Peyer's patch (tissue), 4 donors: ENCODE data around the gene FAM227A. TPM values are rescaled to one million over a fixed set of nuclear protein-coding genes. Genes with fewer than 3 reads are reported as not detected.
A peak's percentile ranks its signal among the peaks of the same experiment; 100 is the strongest.
"Not testable (repeated sequence)": the region's sequence is repeated elsewhere in the genome, so short reads cannot be mapped to it uniquely, and the experiment has no call there.

Source experiments
- DNase-seq, 3 donors: peaks; one replicate each; pipeline ENCODE4 v3.0.0-alpha.2; 2017 to 2019
- H3K27ac ChIP-seq, 4 donors: fragments of 200-600 bp; sonication (generic); one replicate each; pipeline ENCODE4 v1.5.1; 2016 to 2019
- H3K27me3 ChIP-seq, 2 donors: fragments of 200-600 bp; sonication (generic); one replicate each; pipeline ENCODE4 v1.5.1; 2019
- H3K36me3 ChIP-seq, 3 donors: fragments of 200-600 bp; sonication (generic); one replicate each; pipeline ENCODE4 v1.5.1; 2016 to 2019
- H3K4me1 ChIP-seq, 4 donors: fragments of 200-600 bp; sonication (generic); one replicate each; pipeline ENCODE4 v1.5.1; 2016 to 2019
- H3K4me3 ChIP-seq, 4 donors: fragments of 200-600 bp; sonication (generic); 1 replicate in 3 of 4; 2 replicates in 1 of 4; pipeline ENCODE4 v1.5.1; 2016 to 2019; ENCODE audit warnings: mild to moderate bottlenecking in 1 of 4
- H3K9me3 ChIP-seq, 4 donors: fragments of 200-600 bp; sonication (generic); one replicate each; pipeline ENCODE4 v1.5.1; 2016 to 2019; ENCODE audit warnings: mild to moderate bottlenecking in 1 of 4
- POLR2A ChIP-seq, 2 donors: fragments of 450-650 bp; IDR thresholded peaks; one replicate each; pipeline ENCODE4 v1.5.1; 2017; ENCODE audit warnings: antibody characterized with exemption in 2 of 2, mild to moderate bottlenecking in 2 of 2, moderate library complexity in 2 of 2
- total RNA-seq, 4 donors: library from RNA; depleted of rRNA; stranded (reverse); fragments of >200 nt; gene quantifications; one replicate each; pipeline ENCODE4 v1.1.0, GENCODE V29; 2016
- TF ChIP-seq, protein P1 (sequence below), 6 experiments: fragments of 450-650 bp in 4 of 6; fragments of 200-600 bp in 2 of 6; sonication (generic) in 1 of 6; IDR thresholded peaks; one replicate each; pipeline ENCODE4 v1.5.1; 2017 to 2019; ENCODE audit warnings: antibody characterized with exemption in 6 of 6, mild to moderate bottlenecking in 3 of 6, moderate library complexity in 1 of 6

Gene FAM227A
- total RNA-seq, 4 donors from 2014 or later, result 2.6 to 18.2 TPM; not detected in 2

DNA sequence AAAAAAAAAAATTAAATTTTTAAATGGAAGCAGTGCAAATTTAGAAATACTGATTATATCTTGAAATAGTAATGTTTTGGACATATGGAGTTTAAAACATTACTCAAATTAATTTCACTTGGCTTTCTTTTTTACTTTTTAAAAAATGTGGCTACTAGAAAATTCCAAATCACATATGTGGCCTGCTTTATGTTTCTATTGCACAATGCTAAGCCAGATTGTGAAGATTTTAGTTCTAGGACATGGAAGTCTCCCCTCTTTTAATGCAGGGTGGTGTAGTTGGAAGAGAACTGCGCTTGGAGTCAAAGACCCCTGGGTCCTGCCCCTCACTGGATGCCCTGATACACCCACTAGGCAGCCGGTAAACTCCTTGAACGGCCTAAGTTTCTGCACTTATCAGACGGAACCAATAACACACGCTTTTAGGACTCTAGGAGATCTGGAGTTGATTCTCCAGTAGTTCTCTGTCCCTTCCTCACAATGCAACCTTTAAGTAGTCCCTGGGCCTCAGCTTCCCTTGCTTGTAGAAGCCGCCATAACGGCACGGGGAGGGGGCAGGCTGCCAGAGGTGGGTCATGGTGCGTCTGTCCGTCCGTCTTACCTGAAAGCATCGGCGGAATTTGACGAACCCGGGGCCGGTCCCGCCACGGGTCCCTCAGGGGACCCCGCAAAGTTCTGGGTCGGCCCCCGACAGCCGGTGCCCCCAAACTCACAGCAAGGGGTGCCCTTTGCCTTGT is 505 bp downstream of the FAM227A start:
- TF ChIP-seq, protein P1, sequence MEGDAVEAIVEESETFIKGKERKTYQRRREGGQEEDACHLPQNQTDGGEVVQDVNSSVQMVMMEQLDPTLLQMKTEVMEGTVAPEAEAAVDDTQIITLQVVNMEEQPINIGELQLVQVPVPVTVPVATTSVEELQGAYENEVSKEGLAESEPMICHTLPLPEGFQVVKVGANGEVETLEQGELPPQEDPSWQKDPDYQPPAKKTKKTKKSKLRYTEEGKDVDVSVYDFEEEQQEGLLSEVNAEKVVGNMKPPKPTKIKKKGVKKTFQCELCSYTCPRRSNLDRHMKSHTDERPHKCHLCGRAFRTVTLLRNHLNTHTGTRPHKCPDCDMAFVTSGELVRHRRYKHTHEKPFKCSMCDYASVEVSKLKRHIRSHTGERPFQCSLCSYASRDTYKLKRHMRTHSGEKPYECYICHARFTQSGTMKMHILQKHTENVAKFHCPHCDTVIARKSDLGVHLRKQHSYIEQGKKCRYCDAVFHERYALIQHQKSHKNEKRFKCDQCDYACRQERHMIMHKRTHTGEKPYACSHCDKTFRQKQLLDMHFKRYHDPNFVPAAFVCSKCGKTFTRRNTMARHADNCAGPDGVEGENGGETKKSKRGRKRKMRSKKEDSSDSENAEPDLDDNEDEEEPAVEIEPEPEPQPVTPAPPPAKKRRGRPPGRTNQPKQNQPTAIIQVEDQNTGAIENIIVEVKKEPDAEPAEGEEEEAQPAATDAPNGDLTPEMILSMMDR (IDR thresholded peaks at IDR 0.05), result no peak
- TF ChIP-seq POLR2A (IDR thresholded peaks at IDR 0.05), result no peak
- peaks cover 0 to 12% (median 5%) of the 10 kb centered on the region in 4 donors for H3K4me1 ChIP-seq
- H3K4me3 ChIP-seq, result peak overlapping the region; percentile 65 to 89 (median 76)
- no peaks in the 10 kb centered on the region for H3K27me3 ChIP-seq
- H3K36me3 ChIP-seq, result no peaks in the 10 kb centered on the region
- no peaks in the 10 kb centered on the region for H3K9me3 ChIP-seq
- DNase-seq, result no peak
- H3K27ac ChIP-seq, result peak overlapping the region in 3 of 4 donors; percentile 77 to 86 (median 80)

DNA sequence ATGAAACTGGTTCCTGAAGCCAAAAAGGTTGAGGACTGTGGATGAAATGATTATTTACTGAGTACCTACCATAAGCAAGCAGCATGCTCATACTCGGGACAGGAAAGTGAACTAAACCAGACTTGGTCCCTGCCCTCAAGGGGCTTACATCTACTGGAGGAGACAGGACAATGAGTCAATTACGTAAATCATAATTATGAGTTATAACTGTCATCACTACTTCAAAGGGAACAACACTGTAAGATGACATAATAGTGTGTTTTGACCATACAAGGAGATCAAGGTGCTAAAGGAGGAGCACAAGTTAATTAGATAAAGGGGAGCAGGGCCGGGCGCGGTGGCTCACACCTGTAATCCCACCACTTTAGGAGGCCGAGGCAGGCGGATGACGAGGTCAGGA is 2.5 kb downstream of the FAM227A start:
- H3K36me3 ChIP-seq, result no peaks in the 10 kb centered on the region
- TF ChIP-seq, protein P1 (IDR thresholded peaks at IDR 0.05), result no peak
- TF ChIP-seq POLR2A (IDR thresholded peaks at IDR 0.05), result no peak

DNA sequence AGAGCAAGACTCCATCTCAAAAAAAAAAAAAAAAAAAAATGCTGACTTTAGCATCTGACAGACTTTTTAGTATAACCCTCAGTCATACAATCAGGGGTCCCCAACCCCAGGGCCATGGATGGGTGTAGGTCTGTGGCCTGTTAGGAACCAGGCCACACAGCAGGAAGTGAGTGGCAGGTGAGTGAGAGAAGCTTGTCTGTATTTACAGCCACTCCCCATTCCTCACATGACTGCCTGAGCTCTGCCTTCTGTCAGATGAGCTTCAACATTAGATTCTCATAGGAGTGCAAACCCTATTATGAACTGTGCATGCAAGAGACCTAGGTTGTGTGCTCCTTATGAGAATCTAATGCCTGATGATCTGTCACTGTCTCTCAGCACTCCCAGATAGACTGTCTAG is 3.3 kb downstream of the FAM227A start:
- TF ChIP-seq POLR2A (IDR thresholded peaks at IDR 0.05), result no peak
- no peak overlapping the region for H3K4me3 ChIP-seq
- no peaks in the 10 kb centered on the region for H3K27me3 ChIP-seq
- peak in 1 of 3 donors; percentile 48 for DNase-seq
- no peak overlapping the region for H3K27ac ChIP-seq
- H3K9me3 ChIP-seq, result no peaks in the 10 kb centered on the region
- H3K36me3 ChIP-seq, result no peaks in the 10 kb centered on the region
- H3K4me1 ChIP-seq, result peaks cover 0 to 12% (median 5%) of the 10 kb centered on the region in 4 donors

More for the DNA sequence above, 2.5 kb downstream of the FAM227A start:
- peaks cover 0 to 12% (median 5%) of the 10 kb centered on the region in 4 donors for H3K4me1 ChIP-seq
- no peak for DNase-seq
- no peaks in the 10 kb centered on the region for H3K27me3 ChIP-seq
- H3K4me3 ChIP-seq, result no peak overlapping the region
- H3K9me3 ChIP-seq, result no peaks in the 10 kb centered on the region
- H3K27ac ChIP-seq, result no peak overlapping the region

DNA sequence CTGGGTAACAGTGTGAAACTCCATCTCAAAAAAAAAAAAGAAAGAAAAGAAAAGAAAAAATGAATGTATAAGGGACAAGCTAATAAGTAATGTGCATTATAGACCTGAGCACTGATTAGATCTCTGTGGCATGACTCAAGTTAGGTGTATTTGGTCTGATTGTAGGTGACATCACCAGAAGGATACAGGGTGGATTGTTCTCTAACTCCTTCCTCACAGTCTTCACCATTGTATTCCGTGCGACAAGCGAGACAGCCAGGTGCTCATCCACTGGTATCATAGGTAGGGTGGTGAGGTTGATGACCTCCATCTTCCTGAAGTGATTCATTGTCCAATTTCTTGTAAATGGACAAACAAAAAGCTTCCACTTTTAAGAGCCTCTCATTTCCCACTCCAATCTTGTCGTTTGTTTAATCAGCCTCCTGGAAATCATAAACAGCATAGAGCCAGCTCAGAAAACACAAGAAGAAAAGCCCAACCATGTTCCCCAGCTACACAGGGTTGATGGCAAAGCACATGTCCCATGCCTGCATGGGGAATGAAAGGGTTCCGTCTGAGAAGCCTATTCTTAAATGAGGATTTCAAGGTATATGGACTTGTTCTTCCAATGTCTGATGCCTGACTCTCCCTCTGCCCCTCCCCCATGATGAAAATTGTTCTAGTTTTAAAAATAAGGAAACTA is 6.2 kb downstream of the FAM227A start:
- H3K9me3 ChIP-seq, result no peaks in the 10 kb centered on the region
- H3K4me1 ChIP-seq, result no peaks in the 10 kb centered on the region
- H3K36me3 ChIP-seq, result no peaks in the 10 kb centered on the region
- TF ChIP-seq, protein P1 (IDR thresholded peaks at IDR 0.05), result no peak
- no peak for TF ChIP-seq POLR2A (IDR thresholded peaks at IDR 0.05)
- no peak overlapping the region for H3K27ac ChIP-seq
- H3K4me3 ChIP-seq, result no peak overlapping the region
- DNase-seq, result no peak
- no peaks in the 10 kb centered on the region for H3K27me3 ChIP-seq

DNA sequence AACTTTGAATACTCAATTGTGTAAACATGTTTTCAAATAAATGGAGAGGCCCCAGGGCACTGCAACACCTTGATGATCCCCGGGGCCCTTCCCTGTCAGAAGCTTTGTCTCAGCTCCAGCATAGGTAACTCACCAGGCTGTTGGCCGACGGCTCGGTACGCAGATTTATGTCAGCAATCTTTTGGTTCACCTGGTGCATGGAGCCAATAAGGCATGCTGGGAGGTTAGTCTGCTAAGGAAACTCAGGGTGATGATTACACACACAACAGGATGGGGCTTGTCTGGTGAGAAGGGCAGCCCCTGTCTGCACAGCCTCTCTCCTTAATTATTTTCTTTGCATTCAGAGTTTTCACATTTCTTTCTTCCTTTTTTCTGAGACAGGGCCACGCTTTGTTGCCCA is 10.8 kb downstream of the FAM227A start:
- no peaks in the 10 kb centered on the region for H3K36me3 ChIP-seq
- H3K4me3 ChIP-seq, result no peak overlapping the region
- no peaks in the 10 kb centered on the region for H3K4me1 ChIP-seq
- no peaks in the 10 kb centered on the region for H3K9me3 ChIP-seq
- H3K27ac ChIP-seq, result no peak overlapping the region
- TF ChIP-seq, protein P1 (IDR thresholded peaks at IDR 0.05), result no peak
- TF ChIP-seq POLR2A (IDR thresholded peaks at IDR 0.05), result no peak
- H3K27me3 ChIP-seq, result no peaks in the 10 kb centered on the region
- no peak for DNase-seq

DNA sequence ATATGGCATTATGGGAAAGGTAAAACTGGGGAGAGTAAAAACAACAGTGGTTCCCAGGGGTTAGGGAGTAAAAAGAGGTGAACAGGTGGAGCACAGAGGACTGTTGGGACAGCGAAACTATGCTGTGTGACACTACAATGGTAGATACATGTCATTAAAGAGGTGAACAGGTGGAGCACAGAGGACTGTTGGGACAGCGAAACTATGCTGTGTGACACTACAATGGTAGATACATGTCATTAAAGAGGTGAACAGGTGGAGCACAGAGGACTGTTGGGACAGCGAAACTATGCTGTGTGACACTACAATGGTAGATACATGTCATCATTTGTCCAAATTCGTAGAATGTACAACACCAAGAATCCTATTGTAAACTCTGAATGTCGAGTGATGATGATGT is 11.9 kb downstream of the FAM227A start:
- H3K27ac ChIP-seq, H3K36me3 ChIP-seq, H3K4me3 ChIP-seq, H3K9me3 ChIP-seq, H3K27me3 ChIP-seq, DNase-seq, H3K4me1 ChIP-seq: not testable (repeated sequence)
